Activated CD8-positive, alpha-beta memory T cell treated with anti-CD3 and anti-CD28 coated beads, Interleukin-2, amount 50 U/mL, for 48 hours (primary cell): Measurements from ENCODE around the gene SKA1.

Source experiments
- DNase-seq: peaks from one replicate; pipeline ENCODE4 v3.0.0-alpha.2; 2020

The SKA1 gene

GRCh38 chr18:50374753-50375391 is at the start of gene SKA1:
Gene SKA1, plus strand, starts transcription at chr18:50375046. Its CDS starts 785 bp downstream, at chr18:50375831.
- DNase-seq = peak; percentile 95

- DNase-seq = no peak
Measured at GRCh38 chr18:50327983-50328382, 46.9 kb upstream of the SKA1 start.

GRCh38 chr18:50330176-50330575 is 44.7 kb upstream of the SKA1 start:
- no peak for DNase-seq

- DNase-seq = no peak
Measured at GRCh38 chr18:50331691-50332090, 43.2 kb upstream of the SKA1 start.

- DNase-seq = no peak
Measured at GRCh38 chr18:50334546-50335152, 40.2 kb upstream of the SKA1 start.

GRCh38 chr18:50338122-50338521 is 36.7 kb upstream of the SKA1 start:
- no peak for DNase-seq

- DNase-seq = no peak
Measured at GRCh38 chr18:50338715-50339114, 36.1 kb upstream of the SKA1 start.

- no peak for DNase-seq
Measured at GRCh38 chr18:50340078-50340477, 34.8 kb upstream of the SKA1 start.

- DNase-seq = no peak
Measured at GRCh38 chr18:50341443-50341842, 33.4 kb upstream of the SKA1 start.

- no peak for DNase-seq
Measured at GRCh38 chr18:50350699-50351098, 24.1 kb upstream of the SKA1 start.

GRCh38 chr18:50356036-50356945 is 18.6 kb upstream of the SKA1 start:
- no peak for DNase-seq

GRCh38 chr18:50358844-50359243 is 16.0 kb upstream of the SKA1 start:
- no peak for DNase-seq

- no peak for DNase-seq
Measured at GRCh38 chr18:50359806-50360205, 15.0 kb upstream of the SKA1 start.

GRCh38 chr18:50360611-50361010 is 14.2 kb upstream of the SKA1 start:
- no peak for DNase-seq

GRCh38 chr18:50369672-50370071 is 5.2 kb upstream of the SKA1 start:
- no peak for DNase-seq

GRCh38 chr18:50372743-50373142 is 2.1 kb upstream of the SKA1 start:
- no peak for DNase-seq

- DNase-seq = no peak
Measured at GRCh38 chr18:50373561-50374219, 1.2 kb upstream of the SKA1 start.

GRCh38 chr18:50374220-50374752 is 560 bp upstream of the SKA1 start:
- no peak for DNase-seq

GRCh38 chr18:50377061-50377798 is 2.4 kb downstream of the SKA1 start:
- DNase-seq = no peak

GRCh38 chr18:50388988-50389387 is 14.1 kb downstream of the SKA1 start:
- DNase-seq = no peak

- DNase-seq = no peak
Measured at GRCh38 chr18:50393802-50394201, 19.0 kb downstream of the SKA1 start.

GRCh38 chr18:50395093-50395492 is 20.2 kb downstream of the SKA1 start:
- DNase-seq = no peak
